Measurements from ENCODE around the gene USP51.
"Not testable (repeated sequence)": the region's sequence is repeated elsewhere in the genome, so short reads cannot be mapped to it uniquely, and the experiment has no call there.

Gene USP51

DNA sequence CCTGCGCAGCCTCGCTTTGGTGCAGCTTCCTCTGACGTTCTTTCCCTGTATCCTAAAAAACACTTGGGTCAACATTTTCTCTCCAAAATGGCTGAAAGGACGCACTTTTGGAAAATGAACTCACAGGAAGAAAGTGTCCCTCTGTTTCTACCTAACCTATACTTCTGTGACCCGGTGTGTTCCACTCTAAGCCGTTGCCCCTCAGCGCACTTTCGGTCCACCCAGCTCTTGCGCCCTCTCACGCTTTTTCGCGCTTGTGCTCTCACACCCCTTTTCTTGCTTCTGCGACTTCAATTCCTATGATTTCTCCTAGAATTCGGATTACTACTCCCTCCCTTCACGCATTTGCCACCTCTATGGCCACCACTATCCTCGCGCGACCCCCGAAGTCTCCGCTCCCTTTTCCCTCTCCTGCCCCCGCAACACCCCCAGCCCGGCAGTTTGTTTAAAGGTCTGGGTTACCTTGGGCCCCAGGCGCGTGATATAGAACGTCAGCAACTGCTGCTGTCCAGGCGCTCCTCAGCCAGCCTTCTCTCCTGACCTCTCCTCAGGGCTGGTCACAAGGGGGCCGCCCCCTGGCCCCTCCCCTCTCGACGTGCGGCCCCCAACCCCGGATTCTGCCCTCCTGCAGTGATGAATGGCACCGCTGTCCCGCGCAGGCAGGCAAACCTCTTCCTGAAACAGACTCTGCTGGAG, at the start of gene USP51:
TSS of gene USP51 (minus strand) at position 535 of the 696 bp plus-strand sequence. CDS start 909 bp downstream, outside the sequence.
- ATAC-seq, result peak; percentile 39 to 45

DNA sequence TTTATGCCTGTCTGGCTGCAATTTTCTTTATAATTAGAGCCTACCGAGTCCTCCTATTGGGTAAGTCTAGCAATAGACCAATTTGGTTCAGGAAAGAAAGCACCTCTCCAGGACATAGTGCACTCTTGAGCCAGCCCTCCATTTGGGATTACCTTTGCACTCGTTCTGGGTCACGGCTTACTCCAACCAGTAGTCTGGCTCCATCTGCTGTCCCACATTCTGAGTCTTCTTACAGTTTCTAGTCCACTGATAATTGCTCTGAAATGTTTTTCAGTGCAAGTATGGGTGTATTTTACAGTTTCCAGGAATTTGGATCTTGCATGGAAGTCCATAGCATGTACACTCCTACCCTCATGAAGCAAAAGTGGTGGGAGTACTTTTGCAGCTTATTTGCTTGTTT, 34.8 kb upstream of the USP51 start:
- no peak for ATAC-seq

DNA sequence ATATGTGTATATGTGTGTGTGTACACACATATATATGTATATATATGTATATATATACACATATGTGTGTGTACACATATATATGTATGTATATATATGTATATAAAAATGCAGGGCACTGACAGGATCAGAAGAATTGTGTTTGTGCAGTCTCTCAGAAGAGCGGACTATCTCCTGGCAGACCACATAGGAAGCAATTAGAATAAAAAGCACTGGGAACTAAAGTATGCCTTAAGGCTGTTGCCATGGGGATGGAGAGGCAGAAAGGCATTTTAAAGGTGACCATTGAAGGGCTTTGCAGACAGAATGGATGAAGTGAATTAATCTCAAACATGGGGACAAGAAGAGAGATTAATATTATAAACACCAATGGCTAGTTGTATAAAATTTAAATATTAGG, 33.7 kb upstream of the USP51 start:
- no peak for ATAC-seq

DNA sequence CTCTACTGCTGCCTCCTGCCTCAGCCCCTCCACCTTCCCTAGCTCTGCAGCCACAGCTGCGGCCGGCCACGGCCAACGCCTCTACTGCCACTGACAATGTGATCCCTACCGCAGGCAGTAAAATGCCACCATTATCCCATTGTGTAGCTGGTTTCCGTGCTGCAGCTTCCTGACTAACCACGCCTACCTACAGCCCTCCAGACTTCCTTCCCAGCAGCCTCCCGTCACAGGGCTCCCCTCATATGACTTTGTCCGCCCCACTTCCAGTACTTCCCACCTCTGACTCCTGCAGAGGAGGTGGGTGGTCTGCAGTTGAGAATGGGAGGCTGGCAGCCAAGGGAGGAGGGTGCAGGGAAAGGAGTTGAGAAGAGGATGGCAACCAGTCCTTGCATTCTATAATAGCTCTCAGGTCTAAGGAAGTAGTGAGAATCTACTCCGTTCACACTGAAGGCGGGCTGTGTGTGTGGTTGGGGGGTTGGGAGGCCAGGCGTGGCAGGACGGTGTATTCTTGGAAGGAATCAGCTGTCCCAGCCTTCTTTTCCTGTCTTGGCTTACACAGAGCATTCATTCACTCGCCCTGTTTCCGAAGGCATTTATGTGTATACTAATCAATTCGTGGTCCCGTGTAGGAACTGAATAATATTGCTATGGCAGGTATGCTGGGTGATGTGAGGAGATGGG, 33.1 kb upstream of the USP51 start:
- ATAC-seq, result no peak

DNA sequence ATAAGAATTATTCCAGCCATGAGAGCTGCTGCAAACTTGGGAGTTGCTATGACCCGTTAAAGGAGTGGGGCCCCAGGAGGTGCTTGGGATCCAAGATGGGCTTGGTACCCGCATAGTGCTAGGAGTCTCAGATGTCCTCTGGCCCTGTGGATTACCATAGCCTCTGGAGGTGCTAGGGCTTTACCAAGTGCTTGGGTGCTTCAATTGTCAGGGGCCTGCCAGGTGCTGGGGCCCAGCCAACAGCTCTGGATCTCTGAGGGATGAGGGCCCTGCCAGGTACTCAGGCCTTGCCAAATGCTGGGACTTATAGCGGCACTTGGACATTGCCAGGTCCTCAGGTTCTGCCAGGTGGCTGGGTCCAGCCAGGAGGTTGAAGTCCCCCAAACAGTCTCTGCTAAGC, 32.0 kb upstream of the USP51 start:
- ATAC-seq, result no peak

DNA sequence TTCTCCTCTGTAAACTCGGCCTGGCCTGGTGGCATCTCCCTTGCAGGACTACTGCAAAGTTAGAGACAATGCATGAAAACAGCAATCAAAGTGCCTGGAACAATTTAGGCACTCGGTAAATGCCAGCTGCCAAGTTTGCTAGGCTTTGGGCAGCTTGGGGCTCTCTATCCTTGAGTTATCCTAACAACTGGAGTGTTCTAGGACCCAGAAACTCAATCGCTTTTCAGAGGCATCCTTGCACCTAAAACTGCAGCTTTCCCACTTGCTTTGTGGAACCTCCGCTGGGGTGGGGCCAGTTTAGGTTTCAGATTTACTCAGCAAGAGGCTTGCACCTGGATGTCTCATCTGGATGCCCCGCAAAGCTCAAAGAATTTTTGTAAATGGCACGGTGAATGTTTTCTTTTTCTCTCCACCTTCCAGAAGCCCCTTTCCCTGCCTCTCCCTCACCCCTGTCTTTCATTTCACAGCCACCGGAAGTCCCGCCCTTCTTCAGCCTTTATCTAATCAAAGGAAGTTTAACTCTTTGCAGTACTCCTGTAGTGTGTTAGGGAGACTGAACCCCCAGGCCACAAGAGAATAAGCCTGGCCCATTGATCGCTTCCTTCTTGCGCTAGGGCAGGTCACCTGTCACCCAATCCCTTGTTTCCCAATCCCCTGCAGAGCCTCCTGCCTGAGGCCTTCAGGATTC, 27.3 kb upstream of the USP51 start:
- not testable (repeated sequence) for ATAC-seq

DNA sequence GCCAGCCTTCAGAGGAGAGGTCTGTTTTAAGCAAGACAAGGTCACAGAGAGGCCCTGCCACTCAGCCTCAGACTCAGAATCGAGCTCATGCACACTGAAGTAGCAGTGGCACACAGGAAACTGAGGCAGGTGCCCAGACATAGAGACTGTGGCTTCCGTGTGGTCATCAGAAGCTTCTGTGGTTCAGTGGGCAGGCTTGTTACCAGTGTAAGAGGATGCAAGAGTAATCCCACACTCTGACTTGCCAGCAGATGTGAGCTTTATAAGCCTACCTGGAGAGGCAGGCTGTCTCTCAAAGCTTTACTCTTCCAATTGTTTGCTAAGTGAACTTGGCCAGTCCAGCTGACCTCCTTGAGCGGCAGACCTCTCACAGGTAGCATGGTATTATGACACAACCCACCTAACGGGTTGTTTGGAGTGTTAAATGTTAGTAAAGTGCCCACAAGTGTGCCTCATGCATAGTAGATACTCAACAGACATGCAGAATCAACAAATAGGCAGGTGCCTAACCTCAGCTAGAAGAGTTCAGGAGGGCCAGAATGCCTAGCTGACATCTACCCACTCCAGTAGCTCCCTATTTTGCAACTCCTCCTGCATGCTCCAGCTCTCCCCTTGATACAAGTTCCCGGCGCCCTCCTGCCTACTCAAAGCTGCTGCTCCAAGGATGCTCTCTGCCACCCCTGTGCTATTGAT, 23.5 kb upstream of the USP51 start:
- ATAC-seq, result not testable (repeated sequence)

DNA sequence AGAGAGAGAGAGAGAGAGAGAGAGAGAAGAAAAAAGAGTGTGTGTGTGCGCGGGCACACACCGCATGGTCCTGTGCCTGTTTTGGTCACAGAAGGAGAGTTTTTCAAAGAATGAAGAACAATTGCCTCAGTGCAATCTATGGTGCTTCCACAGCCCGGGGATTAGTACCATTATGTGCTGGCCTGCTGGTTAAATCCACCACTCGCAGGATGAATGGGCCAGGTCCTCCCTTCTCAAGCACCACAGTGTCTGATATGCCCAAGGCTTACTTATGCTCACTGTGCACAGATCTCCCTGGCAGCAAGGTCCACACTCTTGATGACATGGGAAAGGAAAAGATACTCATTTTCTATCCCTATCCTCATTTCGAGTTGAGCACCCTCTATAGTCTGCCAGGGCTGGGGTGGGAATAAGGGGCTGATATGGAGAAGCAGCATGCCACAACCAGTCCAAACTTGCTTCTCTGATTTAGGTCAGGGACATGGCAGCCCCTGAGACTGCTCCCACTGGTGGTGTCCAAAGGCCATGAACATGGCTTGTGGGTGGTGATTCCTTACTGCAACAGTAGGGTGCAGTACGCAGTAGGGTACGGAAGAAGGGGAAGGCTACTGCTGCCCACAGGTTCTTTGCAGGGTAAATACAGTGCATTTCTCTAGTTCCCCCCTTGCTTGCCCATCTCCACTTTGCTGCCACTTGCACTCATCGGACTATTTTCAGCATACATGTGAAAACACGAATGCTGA, 18.9 kb upstream of the USP51 start:
- ATAC-seq, result not testable (repeated sequence)

DNA sequence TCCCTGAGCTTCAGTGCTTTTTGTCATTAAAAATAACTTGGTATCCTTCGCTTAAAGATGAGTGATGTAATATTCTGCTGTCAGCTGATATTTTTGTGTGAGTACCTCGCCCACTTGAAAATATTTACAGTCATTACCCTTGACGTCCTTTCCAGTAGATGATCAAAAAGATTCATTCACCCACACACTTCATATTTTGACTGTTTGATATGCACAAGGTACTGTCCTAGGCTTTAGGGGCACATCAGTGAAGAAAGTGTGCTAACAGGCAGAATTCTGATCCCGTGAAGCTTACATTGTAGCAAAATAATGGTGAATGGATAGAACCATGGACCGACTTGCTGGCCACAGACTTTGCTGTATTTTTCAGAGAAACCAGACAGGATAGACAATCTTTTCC, 18.1 kb upstream of the USP51 start:
- ATAC-seq, result peak; percentile 44 to 53

DNA sequence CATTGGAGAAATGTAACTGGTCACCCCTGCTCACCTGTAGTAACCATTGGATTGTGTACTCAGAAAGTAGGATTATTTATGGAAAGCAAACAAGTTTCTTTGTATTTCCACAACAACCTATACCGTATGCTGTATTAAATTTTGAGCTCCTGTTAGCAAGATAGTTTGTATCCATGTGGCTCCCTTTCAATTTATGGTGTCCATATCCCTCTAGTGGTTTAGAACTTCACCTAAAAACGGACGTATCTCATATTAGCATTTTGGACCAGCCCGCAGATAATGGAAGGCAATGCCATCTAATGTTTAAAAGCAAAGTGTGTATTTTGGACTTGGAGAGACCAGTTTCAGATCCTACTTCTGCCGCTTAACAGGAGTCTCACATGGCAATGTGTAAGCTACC, 17.4 kb upstream of the USP51 start:
- not testable (repeated sequence) for ATAC-seq

DNA sequence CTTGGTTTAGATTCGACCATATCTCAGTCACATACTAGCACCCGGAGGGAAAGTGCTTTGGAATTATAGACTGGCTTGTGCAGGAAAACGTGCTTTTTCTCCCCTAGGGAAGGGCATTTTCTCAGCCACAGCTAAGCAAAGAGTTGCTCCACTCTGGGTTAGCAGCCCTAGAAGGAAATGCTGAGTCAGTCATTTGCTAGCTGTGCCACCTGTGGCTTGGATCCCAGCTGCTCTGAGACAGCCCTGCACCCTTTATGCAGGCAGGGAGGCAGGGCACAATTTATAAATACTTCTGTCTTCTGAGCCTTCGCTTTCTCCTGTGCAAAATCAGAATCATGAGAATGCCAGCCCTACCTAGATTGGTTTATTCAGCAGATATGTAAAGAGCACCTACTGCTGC, 1.3 kb upstream of the USP51 start:
- ATAC-seq, result no peak

DNA sequence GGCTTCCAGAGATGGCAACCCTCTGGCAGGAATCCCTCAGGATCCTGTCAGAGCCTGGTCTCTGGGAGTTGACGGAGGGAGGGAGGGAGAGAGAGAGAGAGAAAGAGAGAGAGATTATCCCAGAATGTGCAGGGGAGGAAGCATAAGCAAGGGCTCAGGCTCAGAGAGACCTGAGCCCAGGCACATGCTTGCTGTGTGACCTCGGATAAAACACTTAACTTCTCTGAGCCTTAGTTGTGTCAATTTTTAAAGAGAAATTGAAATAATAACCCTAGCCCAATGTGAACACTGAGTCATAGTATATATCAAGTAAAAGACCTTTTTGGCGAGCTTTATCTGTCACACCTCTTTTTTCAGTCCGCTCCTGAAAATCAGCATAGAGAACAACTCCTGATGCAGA, 473 bp upstream of the USP51 start:
- ATAC-seq, result no peak

DNA sequence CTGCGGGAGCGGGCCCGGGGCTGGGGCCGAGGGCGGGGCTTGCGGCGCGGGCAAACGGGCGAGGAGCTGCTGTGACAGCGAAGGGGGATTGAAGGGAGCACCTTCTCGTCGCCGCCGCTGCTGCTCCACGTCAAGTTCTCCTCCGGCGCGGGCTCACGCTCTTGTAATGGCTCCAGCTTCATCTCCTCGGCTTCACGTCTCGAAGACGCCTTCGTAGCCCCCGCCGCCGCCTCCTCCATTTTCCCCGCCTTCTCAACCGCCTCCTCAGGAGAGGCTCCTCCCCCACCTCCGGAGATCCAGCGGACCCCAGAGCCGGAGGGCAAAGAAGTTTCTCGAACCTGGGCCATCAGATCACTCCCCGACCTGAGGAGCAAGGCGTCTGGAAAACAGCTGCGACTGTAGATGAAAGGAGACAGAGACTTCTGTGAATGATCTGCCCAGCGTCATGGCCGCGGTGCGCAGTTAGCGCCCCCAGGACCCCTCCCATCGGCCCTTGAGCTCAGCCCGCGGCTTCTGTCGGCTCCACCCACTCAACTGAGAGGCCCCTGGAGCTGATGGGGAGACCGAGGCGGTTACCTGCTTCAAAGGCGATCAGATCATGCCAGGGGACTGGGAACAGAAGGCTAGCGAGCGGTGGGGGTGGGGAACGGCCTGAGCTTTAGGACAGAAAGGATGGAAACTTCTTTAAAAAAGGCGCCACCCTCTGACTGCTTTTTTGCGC, 895 bp downstream of the USP51 start:
- peak; percentile 69 for ATAC-seq

DNA sequence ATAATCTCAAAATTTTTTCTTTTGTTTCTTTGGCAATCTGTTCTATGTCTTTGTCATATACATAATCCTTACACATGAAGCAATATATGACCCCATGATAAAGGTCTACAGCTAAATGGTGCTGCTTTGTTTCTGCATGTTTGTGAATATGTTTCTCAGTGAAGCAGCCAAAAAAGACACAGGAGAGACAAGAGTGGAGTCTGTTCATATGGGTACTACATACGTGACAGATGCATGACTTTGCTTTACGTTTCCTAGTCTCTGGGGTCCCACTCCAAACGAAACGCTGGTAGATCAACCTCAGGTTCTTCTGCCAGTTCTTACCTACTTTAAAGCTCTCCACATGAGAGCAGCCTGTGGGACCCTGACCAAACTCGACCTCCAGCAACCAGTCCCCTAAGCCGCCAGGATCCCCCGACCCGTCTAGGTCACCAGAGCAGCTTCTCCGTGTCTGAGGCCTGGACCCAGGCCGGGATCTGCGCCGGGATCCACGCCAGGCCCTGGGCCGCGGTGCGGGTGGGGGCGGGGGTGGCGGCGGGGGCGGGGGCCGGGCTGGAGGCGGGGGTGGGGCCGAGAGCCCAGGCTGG, 1.5 kb downstream of the USP51 start:
- ATAC-seq, result peak in 1 of 2 donors; percentile 5

DNA sequence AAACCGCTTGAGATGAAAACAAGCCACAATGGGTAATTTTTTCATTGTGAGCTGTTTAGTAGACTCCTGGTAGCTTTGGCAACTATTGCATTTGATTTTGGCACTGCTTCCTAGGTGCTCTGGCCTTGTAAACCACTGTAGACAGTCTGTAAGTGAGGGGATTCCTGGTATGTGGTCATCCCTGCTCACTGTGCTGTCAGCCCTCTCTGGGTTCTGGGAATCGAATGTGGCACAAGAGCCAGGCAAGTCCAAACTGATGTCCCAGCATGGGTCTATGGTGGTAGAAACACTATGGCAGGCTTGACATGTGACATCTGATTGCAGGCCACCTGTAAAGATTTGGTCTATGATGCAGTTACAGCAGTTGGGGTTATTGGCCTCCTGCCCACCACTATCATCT, 2.5 kb downstream of the USP51 start:
- ATAC-seq, result no peak

DNA sequence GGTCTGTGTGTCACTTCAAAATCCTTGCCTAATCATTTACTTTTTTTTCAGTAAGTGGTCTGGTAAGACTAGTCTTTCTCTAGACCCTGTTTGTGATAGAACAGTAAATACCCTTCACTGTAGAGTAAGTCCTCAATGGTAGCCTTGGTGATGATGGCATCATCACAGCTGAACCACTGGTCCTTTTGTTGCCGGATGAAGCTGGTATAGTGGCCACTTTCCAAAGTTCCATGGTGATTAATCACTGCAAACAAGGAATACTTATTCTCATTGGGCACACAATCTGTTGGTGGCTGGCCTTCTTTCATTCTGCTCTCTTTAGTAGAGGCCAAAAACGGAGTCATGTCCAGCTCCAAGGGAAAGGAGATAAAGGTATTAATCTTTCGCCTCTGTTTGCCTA, 2.9 kb downstream of the USP51 start:
- ATAC-seq, result no peak

DNA sequence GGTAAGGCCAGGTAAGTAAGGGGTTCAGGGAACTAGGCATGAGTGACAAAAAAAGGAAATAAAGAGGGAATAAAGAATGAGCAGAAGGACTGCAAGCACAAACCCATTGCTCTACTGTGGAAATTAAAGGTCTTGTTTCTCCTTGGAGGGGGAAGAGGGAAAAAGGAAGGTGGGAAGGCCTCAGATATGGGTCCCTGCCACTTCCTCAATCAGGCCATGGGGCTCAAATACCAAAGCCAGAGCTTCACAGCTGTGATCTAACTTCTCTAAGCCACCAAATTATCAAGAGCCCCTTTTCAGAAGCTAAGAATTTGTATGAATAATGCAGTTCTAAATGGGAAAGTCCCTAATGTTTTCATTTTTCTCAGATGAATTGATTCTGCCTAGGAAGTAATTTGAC, 4.7 kb downstream of the USP51 start:
- ATAC-seq, result no peak

DNA sequence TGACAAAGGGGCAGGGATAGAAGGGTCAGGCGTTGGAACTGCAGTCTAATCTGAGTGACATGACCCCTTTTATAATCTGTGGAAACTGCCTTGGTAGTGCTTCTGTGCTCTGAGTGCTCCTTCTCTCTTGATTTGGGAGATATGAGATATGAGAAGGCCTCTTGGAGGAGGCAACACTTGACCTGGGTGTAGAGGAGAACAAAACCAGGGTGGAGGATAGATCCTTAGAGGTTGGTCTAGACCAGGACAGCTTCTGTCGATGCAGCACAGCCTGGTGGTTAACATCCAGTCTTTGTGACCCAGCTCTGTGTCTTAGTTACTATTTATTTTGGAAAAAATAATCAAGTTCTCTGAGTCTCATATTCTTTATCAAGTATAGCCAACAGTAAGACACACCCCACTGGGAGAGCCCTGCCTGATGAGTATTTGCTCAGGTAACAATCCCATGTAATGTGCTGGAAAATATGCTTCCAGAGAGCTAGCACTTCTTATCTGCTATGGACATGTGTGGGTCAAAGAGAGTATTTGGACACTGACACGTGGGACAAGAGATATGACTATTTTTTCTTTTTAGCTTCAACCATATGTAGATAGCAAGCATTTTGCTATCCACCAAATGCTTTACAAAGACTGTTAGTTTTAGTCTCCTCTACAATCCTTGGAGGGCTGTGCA, 9.1 kb downstream of the USP51 start:
- no peak for ATAC-seq

DNA sequence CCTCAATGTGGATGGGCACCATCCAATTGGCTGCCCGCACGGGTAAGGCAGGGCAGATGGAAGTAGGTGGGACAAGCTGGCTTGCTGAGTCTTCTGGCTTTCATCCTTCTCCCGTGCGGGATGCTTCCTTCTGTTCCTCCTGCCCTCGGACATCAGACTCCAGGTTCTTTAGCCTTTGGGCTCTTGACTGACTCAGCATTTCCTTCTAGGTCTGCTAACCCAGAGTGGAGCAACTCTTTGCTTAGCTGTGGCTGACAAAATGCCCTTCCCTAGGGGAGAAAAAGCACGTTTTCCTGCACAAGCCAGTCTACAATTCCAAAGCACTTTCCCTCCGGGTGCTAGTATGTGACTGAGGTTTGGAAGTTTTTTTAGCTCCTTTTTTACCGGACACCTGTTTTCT, 9.7 kb downstream of the USP51 start:
- ATAC-seq, result not testable (repeated sequence)

DNA sequence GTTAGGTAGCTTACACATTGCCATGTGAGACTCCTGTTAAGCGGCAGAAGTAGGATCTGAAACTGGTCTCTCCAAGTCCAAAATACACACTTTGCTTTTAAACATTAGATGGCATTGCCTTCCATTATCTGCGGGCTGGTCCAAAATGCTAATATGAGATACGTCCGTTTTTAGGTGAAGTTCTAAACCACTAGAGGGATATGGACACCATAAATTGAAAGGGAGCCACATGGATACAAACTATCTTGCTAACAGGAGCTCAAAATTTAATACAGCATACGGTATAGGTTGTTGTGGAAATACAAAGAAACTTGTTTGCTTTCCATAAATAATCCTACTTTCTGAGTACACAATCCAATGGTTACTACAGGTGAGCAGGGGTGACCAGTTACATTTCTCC, 23.9 kb downstream of the USP51 start:
- not testable (repeated sequence) for ATAC-seq

DNA sequence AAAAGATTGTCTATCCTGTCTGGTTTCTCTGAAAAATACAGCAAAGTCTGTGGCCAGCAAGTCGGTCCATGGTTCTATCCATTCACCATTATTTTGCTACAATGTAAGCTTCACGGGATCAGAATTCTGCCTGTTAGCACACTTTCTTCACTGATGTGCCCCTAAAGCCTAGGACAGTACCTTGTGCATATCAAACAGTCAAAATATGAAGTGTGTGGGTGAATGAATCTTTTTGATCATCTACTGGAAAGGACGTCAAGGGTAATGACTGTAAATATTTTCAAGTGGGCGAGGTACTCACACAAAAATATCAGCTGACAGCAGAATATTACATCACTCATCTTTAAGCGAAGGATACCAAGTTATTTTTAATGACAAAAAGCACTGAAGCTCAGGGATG, 24.5 kb downstream of the USP51 start:
- ATAC-seq, result peak in 1 of 2 donors; percentile 60
